KG1 (cell line): Measurements from ENCODE around the gene FAM20C.
"Not testable (repeated sequence)": the region's sequence is repeated elsewhere in the genome, so short reads cannot be mapped to it uniquely, and the experiment has no call there.

Source experiments
- DNase-seq: peaks from one replicate; lab custom pipeline; 2025; lab: John Stamatoyannopoulos, UW

Gene FAM20C

DNA sequence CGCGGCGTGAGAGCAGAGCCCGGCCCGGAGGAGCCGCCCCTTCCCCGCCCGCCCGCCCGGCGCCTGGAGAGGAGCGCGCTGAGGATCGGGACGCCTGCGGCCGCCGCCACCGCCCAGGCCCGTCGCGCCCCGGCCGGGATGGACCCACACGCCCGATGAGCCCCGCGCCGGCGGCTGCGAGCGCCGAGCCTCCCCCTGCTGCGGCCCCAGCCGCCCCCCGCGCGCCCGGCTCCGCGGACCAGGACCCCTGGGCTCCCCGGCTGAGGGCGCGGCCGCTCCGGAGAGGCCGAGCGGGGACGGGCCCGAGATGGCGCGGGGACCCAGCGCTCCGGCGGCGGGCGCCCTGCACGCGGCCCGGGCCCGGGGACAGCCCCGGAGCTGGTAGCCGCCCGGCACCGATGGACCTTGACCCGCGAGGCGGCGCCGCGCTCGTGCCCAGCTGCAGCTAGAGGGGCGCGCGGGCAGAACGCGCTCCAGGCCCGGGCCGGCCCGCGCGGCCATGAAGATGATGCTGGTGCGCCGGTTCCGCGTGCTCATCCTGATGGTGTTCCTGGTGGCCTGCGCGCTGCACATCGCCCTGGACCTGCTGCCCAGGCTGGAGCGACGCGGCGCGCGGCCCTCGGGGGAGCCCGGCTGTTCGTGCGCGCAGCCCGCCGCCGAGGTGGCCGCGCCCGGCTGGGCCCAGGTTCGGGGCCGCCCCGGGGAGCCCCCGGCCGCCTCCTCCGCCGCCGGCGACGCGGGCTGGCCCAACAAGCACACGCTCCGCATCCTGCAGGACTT is 520 bp downstream of the FAM20C start:
- no peak for DNase-seq

DNA sequence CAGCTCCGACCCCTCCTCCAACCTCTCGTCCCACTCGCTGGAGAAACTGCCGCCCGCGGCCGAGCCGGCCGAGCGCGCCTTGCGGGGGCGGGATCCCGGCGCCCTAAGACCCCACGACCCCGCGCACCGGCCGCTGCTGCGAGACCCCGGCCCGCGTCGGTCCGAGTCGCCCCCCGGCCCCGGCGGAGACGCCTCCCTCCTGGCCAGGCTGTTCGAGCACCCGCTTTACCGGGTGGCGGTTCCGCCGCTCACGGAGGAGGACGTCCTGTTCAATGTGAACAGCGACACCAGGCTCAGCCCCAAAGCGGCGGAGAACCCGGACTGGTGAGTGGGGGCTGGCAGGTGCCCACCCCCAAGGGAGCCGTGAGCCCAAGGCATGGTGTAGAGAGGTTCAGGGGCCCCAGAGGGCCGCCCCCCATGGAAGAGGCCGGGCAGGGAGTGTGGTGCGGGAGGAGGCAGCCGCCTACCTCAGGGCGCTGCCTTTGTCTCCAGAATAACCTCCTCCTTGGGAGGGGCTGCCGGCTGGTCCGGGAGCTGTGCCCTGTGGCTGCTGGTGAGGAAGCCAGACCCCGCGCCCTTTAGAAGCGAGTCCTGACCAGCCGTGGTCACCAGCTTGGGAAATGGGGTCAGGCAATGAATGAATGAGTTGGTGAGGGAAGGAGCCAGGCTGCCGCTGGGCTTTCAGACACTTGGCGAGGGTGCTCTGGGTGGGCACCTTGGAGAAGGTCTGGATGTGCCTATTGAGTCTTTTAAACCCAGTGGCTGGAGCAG is 1.3 kb downstream of the FAM20C start:
- DNase-seq: no peak

GRCh38 chr7:194252-195009 is 2.1 kb downstream of the FAM20C start:
- DNase-seq: no peak

DNA sequence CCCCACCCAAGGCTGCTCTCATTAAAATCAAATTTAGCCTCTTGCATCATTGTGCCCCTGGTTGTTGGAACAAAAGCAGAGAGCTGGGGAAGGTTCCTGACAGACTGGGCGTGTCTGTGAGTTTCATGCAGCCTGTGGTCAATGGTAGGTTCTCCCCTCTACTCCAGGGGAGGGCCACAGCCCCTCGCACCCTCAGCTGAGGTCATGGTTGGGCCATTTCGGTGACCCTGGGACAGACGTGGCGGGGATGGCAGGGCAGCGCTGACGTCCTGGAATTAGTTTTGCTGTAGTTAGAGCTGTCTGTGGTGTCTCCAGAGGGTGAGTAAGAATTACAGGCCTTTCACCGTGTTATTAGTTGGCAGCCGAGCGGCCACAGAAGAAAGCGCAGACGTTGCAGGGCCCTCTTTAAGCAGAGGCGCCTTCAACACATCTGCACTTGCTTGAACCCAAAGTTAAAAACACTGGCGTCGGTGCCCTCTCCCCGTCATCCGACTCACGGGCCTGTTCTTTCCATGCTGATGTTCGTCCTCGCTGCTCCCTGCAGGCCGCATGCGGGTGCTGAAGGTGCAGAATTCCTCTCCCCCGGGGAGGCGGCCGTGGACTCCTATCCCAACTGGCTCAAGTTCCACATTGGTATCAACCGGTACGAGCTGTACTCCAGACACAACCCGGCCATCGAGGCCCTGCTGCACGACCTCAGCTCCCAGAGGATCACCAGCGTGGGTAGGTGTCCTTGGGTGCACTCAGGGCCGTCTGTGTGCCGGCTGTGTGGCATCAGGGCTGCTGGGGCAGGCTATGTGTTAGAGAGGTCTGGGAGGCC is 2.8 kb downstream of the FAM20C start:
- no peak for DNase-seq

DNA sequence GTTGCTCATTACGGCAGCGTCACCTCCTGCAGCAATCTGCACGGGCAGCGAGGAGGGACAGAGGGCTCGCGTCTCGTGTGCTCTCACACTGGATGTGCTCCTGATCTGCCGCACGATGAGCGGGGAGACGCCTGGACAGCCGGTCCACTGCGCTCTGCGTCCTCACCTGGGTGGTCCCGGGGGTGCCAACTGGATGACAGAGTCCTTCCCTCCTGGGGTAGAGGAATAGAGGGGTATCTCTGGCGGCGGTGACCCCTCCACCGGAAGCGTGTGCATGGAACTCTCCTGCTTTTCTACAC is 3.4 kb downstream of the FAM20C start:
- no peak for DNase-seq

DNA sequence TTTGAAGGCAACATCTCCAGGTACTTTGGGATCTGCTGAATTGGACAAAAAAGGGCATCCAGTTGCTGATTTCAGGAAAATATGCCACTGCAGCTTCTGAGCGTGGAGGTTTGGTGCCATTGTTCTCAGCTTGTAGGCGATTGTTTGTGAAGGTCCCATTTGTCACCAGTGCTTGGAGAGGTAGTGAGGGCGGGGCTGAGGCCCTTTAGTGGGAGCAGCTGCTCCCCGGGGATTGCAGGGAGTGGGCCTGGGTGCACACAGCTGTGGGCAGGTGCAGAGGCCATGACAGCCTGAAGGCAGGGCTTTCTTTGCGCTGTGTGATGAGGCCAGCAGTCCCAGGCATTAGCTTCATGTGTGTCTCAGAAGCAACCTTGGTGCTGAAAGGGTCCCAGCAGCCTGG is 3.9 kb downstream of the FAM20C start:
- DNase-seq: no peak

DNA sequence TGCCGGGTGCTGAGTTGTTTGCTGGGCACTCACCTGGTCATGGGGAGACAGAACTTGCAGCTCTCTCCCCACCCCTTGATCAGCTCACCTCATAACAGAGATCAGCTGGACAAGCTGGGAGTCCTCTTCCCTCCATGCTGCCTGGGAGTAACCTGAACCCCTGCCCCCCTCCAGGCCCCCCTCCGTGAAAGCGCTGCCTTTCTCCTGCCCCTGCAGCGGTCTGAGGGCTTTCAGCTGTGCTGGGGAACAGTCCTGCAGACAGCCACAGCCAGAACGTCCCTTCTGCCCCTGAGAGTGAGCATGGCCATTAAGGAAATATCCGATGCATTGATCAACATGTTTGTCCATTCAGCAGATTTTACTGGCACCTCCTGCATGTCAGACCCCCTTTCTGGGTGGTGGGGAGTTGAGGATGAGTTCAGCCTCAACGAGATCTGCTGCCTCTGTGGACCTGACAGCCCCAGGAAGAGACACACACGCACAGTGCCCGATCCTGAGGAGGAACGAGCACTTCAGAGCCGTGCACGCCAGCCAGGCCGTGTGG is 4.5 kb downstream of the FAM20C start:
- DNase-seq: no peak

DNA sequence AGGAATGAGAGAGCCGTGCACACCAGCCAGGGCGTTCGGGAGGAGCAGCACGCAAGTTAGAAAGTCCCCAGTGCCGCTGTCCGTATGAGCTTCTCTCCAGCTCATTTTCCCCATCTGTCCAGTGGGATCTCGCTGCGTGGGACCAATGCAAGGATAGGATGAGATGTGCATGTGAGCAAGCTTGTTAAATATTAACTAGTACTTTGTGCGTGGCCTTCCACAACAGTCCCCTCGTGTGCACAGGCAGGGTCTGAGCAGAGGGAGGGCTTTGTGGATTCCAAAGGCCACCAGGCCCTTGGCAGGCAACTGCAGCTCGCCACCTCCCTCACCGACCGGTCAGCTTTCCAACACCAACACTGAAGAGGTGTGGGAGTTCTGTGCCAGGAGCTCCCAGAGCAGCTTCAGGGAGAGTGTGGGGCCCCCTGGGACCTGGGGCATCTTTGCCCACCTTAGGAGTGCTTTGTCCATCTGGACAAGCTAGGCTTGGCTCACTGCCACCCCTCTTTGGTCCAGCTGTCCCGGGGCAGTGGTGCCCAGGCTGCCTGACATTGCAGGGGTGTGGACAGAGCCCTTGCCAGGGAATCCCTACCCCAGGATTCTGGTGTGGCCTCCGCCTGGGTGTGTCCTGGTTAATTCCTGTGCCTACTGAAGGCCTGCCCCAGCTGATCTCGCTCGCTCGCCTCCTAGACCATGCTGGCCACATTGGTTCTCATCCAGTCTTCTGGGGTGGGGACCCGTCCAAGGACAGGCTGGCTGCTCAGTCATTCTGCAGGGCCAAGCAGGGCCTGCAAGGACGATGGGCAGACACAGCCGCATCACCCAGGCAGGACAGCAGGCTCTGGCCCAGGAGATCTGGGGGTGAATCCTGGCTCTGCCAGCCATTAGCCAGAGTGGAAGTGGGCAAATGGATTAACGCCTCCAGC is 5.3 kb downstream of the FAM20C start:
- DNase-seq: no peak

GRCh38 chr7:199483-200249 is 7.3 kb downstream of the FAM20C start:
- no peak for DNase-seq

DNA sequence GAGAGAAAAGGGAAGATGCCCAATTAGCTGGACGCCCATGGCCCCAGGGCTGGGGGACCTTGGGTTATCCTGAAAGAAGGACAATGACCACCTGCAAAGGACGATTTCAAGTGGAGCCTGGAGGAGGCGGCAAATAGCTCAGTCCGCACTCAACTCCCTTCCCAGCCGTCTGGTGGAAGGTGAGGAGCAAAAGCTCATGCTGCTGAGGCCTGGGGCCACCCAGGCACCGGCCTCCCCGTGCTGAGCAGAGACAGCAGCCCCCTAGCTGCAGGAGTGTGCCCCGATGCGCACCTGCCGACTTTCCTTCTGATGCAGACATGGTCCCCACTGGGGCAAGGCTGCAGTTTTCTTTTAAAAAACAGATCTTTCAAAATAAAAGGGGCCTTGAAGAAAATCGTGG is 7.9 kb downstream of the FAM20C start:
- DNase-seq: no peak

DNA sequence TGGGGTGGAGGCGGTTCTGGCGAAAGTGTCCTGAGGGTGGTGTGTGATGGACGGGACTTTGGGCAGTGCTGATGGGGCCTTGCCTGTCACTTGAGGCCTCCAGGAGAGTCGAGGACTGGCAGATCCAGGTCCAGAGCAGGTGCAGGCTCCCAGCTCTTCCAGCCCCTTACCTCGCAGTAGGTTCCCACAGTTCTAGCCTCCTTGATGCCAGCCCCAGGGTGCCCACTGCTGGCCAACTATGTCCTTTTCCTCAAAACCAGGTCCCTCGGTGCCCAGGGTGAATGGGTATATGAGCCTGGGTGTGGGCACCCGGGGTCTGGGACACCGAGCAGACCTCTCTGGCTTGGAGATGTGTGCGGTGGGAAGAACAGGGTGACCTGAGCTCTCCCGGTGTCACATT is 8.3 kb downstream of the FAM20C start:
- DNase-seq: no peak

DNA sequence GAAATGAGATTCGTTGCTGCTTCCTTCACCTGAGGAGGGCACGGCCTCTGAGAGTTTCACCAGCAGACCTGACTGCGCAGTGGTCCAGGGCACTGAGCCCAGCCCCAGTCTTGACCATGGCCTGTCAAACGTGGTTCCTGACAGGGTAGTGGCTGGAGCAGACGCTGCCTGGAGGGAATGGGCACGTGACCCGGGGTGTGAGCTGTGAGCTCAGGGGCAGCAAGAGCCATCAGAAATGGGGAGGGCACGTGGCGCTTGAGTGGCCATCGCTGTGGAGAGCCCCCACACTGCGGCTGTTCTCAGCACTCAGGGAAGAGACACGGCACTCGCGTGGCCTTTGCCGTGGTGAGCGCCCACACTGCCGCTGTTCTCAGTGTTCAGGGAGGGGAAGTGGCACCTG is 12.0 kb downstream of the FAM20C start:
- DNase-seq: no peak

DNA sequence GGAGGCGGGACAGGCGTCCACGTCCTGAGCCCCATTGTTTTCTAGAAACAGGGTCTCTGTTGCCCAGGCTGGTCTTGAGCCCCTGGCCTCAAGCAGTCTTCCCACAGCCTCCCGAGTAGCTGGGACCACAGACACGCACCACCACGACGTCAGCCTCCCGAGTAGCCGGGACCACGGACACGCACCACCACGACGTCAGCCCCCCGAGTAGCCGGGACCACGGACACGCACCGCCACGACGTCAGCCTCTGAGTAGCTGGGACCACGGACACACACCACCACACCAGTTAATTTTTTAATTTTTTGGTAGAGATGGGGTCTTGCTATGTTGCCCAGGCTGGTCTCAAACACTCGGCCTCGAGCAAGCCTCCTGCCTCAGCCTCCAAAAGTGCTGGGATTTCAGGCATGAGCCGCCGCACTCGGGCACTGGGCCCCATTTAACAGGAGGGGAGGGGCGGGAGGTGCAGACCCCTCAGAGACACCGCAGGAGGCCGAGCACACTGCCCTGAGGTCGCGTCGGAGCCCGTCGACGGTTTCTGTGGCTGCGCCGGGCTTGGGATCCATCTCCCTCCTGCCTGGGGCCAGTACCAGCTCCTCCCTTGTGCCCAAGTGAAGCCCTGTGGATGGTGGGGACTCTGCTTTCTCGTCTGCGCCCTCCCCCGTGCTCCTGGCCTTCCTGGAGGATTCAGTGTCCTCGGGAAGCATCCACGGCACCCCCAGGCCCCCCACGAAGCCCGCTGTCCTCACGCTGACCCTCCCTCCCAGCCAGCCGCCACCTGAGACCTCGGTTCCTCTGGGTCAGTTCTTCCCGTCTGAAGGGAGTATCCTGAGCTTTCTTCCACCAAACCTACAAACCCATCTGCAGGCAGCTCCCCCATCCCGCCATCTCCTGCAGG is 13.0 kb downstream of the FAM20C start:
- DNase-seq: no peak

GRCh38 chr7:206351-206750 is 14.0 kb downstream of the FAM20C start:
- DNase-seq: not testable (repeated sequence)

- no peak for DNase-seq
Measured at GRCh38 chr7:207418-208129, 15.2 kb downstream of the FAM20C start.

GRCh38 chr7:208130-208673 is 15.8 kb downstream of the FAM20C start:
- DNase-seq: no peak

DNA sequence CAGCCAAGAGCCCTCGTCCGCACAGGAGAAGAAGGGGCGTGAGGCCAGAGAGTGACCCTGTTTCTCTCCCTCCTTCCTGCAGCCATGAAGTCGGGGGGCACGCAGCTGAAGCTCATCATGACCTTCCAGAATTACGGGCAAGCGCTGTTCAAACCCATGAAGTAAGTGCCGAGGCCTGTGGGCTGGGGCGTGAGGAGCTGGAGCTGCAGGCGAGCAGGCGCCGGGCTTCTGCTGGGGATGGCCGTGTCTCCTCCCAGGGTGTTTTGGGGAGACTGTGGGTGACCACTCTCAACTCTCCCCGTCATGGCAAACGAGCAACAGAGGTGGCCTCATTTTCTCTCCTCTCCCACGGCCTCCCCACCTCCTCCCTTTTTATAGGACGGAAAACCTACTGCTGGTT is 16.4 kb downstream of the FAM20C start:
- DNase-seq: no peak

DNA sequence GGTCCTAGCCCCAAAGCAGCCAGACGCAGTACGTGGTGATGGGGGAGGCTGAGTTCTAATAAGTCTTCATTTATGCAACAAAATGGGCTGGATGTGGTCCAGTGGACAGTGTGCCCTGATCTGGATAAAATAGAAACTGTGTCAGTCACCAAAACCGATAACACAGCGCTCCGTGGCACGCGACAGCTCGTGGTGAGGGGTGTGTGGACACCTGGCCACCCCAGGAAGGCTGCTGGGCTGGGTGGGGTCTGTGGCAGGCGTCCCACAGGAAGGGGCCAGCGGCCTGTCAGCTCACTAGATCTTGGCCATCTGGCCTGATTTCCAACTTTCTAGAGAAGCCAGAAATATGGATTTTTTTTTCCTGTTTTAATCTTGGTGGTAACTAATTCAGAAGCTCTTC is 17.0 kb downstream of the FAM20C start:
- DNase-seq: no peak
